Endothelial cell of umbilical vein (primary cell): Measurements from ENCODE around the gene WIPF3. TPM values are rescaled to one million over a fixed set of nuclear protein-coding genes. Genes with fewer than 3 reads are reported as not detected.

ENCODE experiments used
- BruUV-seq: library from RNA; stranded (reverse); fragments of 400-500 nt; replicated peaks from 2 replicates; lab custom pipeline; 2021; lab: Mats Ljungman, UMichigan
- CTCF ChIA-PET: fragments of 300-600, 350-600 bp; sonication (Branson Sonifier 250); formaldehyde crosslinking; loops from one replicate; lab custom pipeline; 2021; ENCODE audit warnings: antibody characterized with exemption, inconsistent platforms; lab: Charles Lee
- POLR2A ChIA-PET: fragments of 300-600, 350-600 bp; sonication (Branson Sonifier 250); formaldehyde crosslinking; loops from one replicate; lab custom pipeline; 2021; ENCODE audit warnings: antibody characterized with exemption, inconsistent platforms; lab: Charles Lee
- DNase-seq: peaks from one replicate; pipeline ENCODE4 v3.0.0-alpha.2; 2011; ENCODE audit warnings: low read depth, low spot score
- FAIRE-seq: peaks from 2 replicates; lab custom pipeline; 2011; peaks lifted over from hg19 to GRCh38; lab: Jason Lieb, UNC
- H2AFZ ChIP-seq: 2 replicates; pipeline ENCODE4 v1.6.0; 2012; ENCODE audit warnings: low read depth, low read length, control low read depth, inconsistent platforms
- H3K27ac ChIP-seq: 2 replicates; pipeline ENCODE4 v1.5.1; 2011; ENCODE audit warnings: low read depth, mild to moderate bottlenecking, control low read depth, low read length, moderate library complexity; ENCODE audit not compliant: insufficient read depth
- H3K27me3 ChIP-seq, 2 experiments: 2 replicates each; pipeline versions ENCODE4 v1.6.0 to v1.6.1; 2011; ENCODE audit warnings: low read length in 2 of 2, mixed read lengths in 1 of 2; ENCODE audit not compliant: control insufficient read depth in 2 of 2, insufficient read depth in 2 of 2
- H3K36me3 ChIP-seq, 2 experiments: 2 replicates in 1 of 2; 3 replicates in 1 of 2; pipeline ENCODE4 v1.5.1; 2011; ENCODE audit warnings: low read length in 2 of 2, mild to moderate bottlenecking in 1 of 2, moderate library complexity in 1 of 2; ENCODE audit not compliant: control insufficient read depth in 2 of 2, insufficient read depth in 2 of 2; ENCODE audit errors: extremely low read depth in 1 of 2
- H3K4me1 ChIP-seq: 3 replicates; pipeline ENCODE4 v1.5.1; 2011; ENCODE audit warnings: mild to moderate bottlenecking, low read length; ENCODE audit not compliant: control insufficient read depth, insufficient read depth; ENCODE audit errors: extremely low read depth
- H3K4me2 ChIP-seq: 2 replicates; pipeline ENCODE4 v1.6.1; 2011; ENCODE audit warnings: low read length, control low read depth, mixed read lengths; ENCODE audit not compliant: insufficient read depth
- H3K4me3 ChIP-seq, 3 experiments: fragments of 200-600 bp in 1 of 3; sonication (generic), shearing (Covaris generic) in 1 of 3; replicated peaks in 1 of 3; 2 replicates each; pipeline ENCODE4 v1.5.1; 2011 to 2016; ENCODE audit warnings: control low read depth in 3 of 3, low read length in 3 of 3, mild to moderate bottlenecking in 2 of 3, inconsistent platforms in 1 of 3, low read depth in 1 of 3, moderate library complexity in 1 of 3; ENCODE audit not compliant: insufficient read depth in 1 of 3
- H3K79me2 ChIP-seq: 2 replicates; pipeline ENCODE4 v1.6.0; 2012; ENCODE audit warnings: low read length, inconsistent platforms; ENCODE audit not compliant: control insufficient read depth, insufficient read depth
- H3K9ac ChIP-seq: replicated peaks from 2 replicates; pipeline ENCODE3; 2011; ENCODE audit warnings: low read length, control low read depth; ENCODE audit not compliant: insufficient read depth; ENCODE audit errors: extremely low read depth
- H3K9me1 ChIP-seq: replicated peaks from 3 replicates; pipeline ENCODE4 v1.6.0; 2011; ENCODE audit warnings: mild to moderate bottlenecking, low read length; ENCODE audit not compliant: control insufficient read depth, insufficient read depth; ENCODE audit errors: extremely low read depth
- H3K9me3 ChIP-seq: replicated peaks from 2 replicates; pipeline ENCODE4 v1.5.1; 2012; ENCODE audit warnings: low read length, inconsistent platforms; ENCODE audit not compliant: control insufficient read depth, insufficient read depth
- H4K20me1 ChIP-seq: replicated peaks from 2 replicates; pipeline ENCODE3; 2011; ENCODE audit warnings: mild to moderate bottlenecking, low read length; ENCODE audit not compliant: control insufficient read depth, insufficient read depth; ENCODE audit errors: extremely low read depth
- CTCF ChIP-seq, 2 donors: IDR thresholded peaks; 1 replicate in 1 of 2; 2 replicates in 1 of 2; pipeline ENCODE4 v1.5.1; 2011; ENCODE audit warnings: low read length in 2 of 2, mild to moderate bottlenecking in 2 of 2, moderate library complexity in 2 of 2, control low read depth in 1 of 2, inconsistent platforms in 1 of 2, low read depth in 1 of 2; ENCODE audit not compliant: insufficient read depth in 1 of 2; ENCODE audit errors: extremely low read depth in 1 of 2
- EZH2 ChIP-seq: IDR thresholded peaks from 2 replicates; pipeline ENCODE4 v1.6.1; 2012; ENCODE audit warnings: borderline replicate concordance, low read depth, mild to moderate bottlenecking, moderate library complexity, low read length, inconsistent platforms; ENCODE audit not compliant: severe bottlenecking
- FOS ChIP-seq: IDR thresholded peaks from 2 replicates; pipeline ENCODE4 v1.6.1; 2011; ENCODE audit warnings: mild to moderate bottlenecking, low read length, moderate library complexity, borderline replicate concordance; ENCODE audit not compliant: insufficient read depth
- GATA2 ChIP-seq: IDR thresholded peaks from 2 replicates; pipeline ENCODE4 v1.7.0; 2011; ENCODE audit warnings: low read depth, mild to moderate bottlenecking, moderate library complexity, mixed read lengths, low read length; ENCODE audit not compliant: insufficient read length, insufficient read depth
- JUN ChIP-seq: IDR thresholded peaks from 2 replicates; pipeline ENCODE4 v1.6.1; 2011; ENCODE audit warnings: borderline replicate concordance, low read depth; ENCODE audit not compliant: insufficient read length, insufficient read depth
- MAX ChIP-seq: IDR thresholded peaks from 2 replicates; pipeline ENCODE4 v1.6.1; 2011; ENCODE audit not compliant: insufficient read depth, insufficient read length
- MYC ChIP-seq: IDR thresholded peaks from one replicate; pipeline ENCODE4 v1.6.1; 2011; ENCODE audit warnings: mild to moderate bottlenecking, low read depth, low read length
- POLR2A ChIP-seq: IDR thresholded peaks from 2 replicates; pipeline ENCODE4 v1.6.1; 2012; ENCODE audit warnings: low read depth, mild to moderate bottlenecking, control low read depth, low read length
- POLR2AphosphoS5 ChIP-seq: IDR thresholded peaks from 2 replicates; pipeline ENCODE4 v1.6.1; 2012; ENCODE audit warnings: low read depth, mild to moderate bottlenecking, control low read depth, low read length, moderate library complexity; ENCODE audit not compliant: insufficient read depth
- dilution Hi-C: fragments of 300-500 bp; cut with MboI; formaldehyde crosslinking; loops from one replicate; pipeline ENCODE4 v1.15.0; 2019; ENCODE audit warnings: low sequenced_read_pairs; ENCODE audit not compliant: extremely low pct_ligation_motif_present
- intact Hi-C: fragments of 100-400 bp; cut with micrococcal nuclease; formaldehyde crosslinking; loops from one replicate; pipeline ENCODE4 v1.10.0; 2022
- polyA plus RNA-seq, 4 experiments: library from polyadenylated mRNA; depleted of rRNA in 3 of 4; stranded (reverse) in 3 of 4; unstranded in 1 of 4; fragments of >200 nt; gene quantifications; 2 replicates each; pipeline versions ENCODE4 v1.2.1 to v1.2.3, GENCODE V29; 2011 to 2012; ENCODE audit warnings: missing spikeins in 1 of 4
- total RNA-seq: library from RNA; stranded (reverse); gene quantifications from 2 replicates; pipeline ENCODE4 v1.2.3, GENCODE V29; 2021

Gene WIPF3
- total and polyA plus RNA-seq, 2 donors (not counting 3 experiments of a cell fraction or from before 2014, with no cell fraction given): 0.01 to 0.35 TPM

DNA sequence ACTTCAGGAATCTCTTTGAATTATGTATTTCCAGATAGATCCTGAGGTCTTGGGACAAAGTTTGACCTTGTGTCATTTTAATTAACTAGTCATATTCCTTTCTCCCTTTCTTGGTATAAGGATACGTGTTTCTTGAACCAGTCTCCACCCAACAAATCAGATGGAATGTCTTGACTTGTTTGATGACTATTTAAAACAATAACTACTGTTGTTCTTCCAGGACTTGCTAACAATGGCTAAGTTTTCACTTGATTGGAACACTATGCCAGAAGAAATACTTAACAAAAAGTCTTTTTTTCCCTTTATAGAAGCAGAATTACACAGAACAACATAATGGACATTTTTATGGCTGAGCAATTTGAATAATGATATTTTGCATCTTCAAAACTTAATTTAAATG, 43.0 kb upstream of the WIPF3 start:
- Histone ChIP-seq H3K79me2 (no peaks in the 10 kb centered on the region), H3K36me3 (no peaks in the 10 kb centered on the region), H3K4me1 (no peaks in the 10 kb centered on the region), H3K9me3 (no peaks in the 10 kb centered on the region), H3K4me2 (no peak overlapping the region), H3K27ac (no peak overlapping the region), H4K20me1 (no peaks in the 10 kb centered on the region), H3K4me3 (no peak overlapping the region), H2AFZ (no peak overlapping the region), H3K9me1 (no peaks in the 10 kb centered on the region), H3K9ac (no peak overlapping the region), H3K27me3 (peaks cover 2 to 5% of the 10 kb centered on the region in 2 experiments)
- intact Hi-C loops (no loop called here), dilution Hi-C loops (no loop called here)
- DNase-seq (no peak), FAIRE-seq (no peak)
- ChIA-PET POLR2A (no interaction called here), CTCF (no interaction called here)
- no TSS peak for BruUV-seq
- no peak for TF ChIP-seq POLR2A
- no peak for TF ChIP-seq POLR2AphosphoS5
- no peak for TF ChIP-seq EZH2
- TF ChIP-seq JUN: no peak
- no peak for TF ChIP-seq GATA2

- dilution Hi-C loops: no loop called here
Measured at GRCh38 chr7:29764227-29764626, 42.1 kb upstream of the WIPF3 start.

More at GRCh38 chr7:29764227-29764626, 42.1 kb upstream of the WIPF3 start:
- Histone ChIP-seq H3K4me2 (no peak overlapping the region), H2AFZ (no peak overlapping the region), H3K9ac (no peak overlapping the region), H3K27ac (no peak overlapping the region), H3K9me3 (no peaks in the 10 kb centered on the region), H3K4me3 (no peak overlapping the region), H3K27me3 (peaks cover 2 to 5% of the 10 kb centered on the region in 2 experiments), H3K9me1 (no peaks in the 10 kb centered on the region), H3K79me2 (no peaks in the 10 kb centered on the region), H4K20me1 (no peaks in the 10 kb centered on the region), H3K4me1 (no peaks in the 10 kb centered on the region), H3K36me3 (no peaks in the 10 kb centered on the region)
- no peak for FAIRE-seq
- CTCF ChIA-PET: interaction anchor here (1.4 kb wide), 1 partner anchor 9 kb away, joined by 3 read pairs; no protein-coding TSS in a partner anchor
- POLR2A ChIA-PET: no interaction called here
- TF ChIP-seq MYC (no peak), MAX (no peak), EZH2 (no peak), POLR2A (no peak), POLR2AphosphoS5 (no peak), GATA2 (no peak), FOS (no peak), JUN (no peak), CTCF (IDR thresholded peaks at IDR 0.05; ENCODE audit: extremely low read depth in 1 of 2, insufficient read depth in 1 of 2, low read depth in 1 of 2, low read length in 2 of 2) (no peak)
- DNase-seq: no peak
- no TSS peak for BruUV-seq
- intact Hi-C loops: no loop called here
